NCI-H1048 (cell line): ENCODE results near the gene OR5M11.
"Not testable (repeated sequence)": the region's sequence is repeated elsewhere in the genome, so short reads cannot be mapped to it uniquely, and the experiment has no call there.

Experiments
- DNase-seq: peaks from one replicate; lab custom pipeline; 2025; lab: John Stamatoyannopoulos, UW

OR5M11 gene

GRCh38 chr11:56543157-56543556 is at the start of gene OR5M11:
OR5M11 (minus strand) TSS chr11:56543257; CDS start chr11:56543257, 0 bp downstream.
- DNase-seq: no peak

- not testable (repeated sequence) for DNase-seq
Observed at GRCh38 chr11:56592088-56592717, 49.1 kb upstream of the OR5M11 start.

- DNase-seq: no peak
Observed at GRCh38 chr11:56577621-56578020, 34.6 kb upstream of the OR5M11 start, which contains the start of gene OR5M10. OR5M10 (minus strand) TSS chr11:56577721; CDS start chr11:56577721, 0 bp downstream.

GRCh38 chr11:56558574-56558973 is 15.5 kb upstream of the OR5M11 start:
- DNase-seq: no peak

GRCh38 chr11:56554691-56555090 is 11.6 kb upstream of the OR5M11 start:
- DNase-seq: not testable (repeated sequence)

GRCh38 chr11:56545531-56545930 is 2.5 kb upstream of the OR5M11 start:
- DNase-seq: no peak

- no peak for DNase-seq
Observed at GRCh38 chr11:56543739-56544138, 682 bp upstream of the OR5M11 start.

GRCh38 chr11:56533054-56533740 is 9.9 kb downstream of the OR5M11 start:
- DNase-seq: no peak

GRCh38 chr11:56531856-56532255 is 11.2 kb downstream of the OR5M11 start:
- DNase-seq: no peak

GRCh38 chr11:56522008-56522407 is 21.0 kb downstream of the OR5M11 start:
- no peak for DNase-seq

GRCh38 chr11:56513280-56513679 is 29.8 kb downstream of the OR5M11 start:
- no peak for DNase-seq

- no peak for DNase-seq
Observed at GRCh38 chr11:56509439-56509838, 33.6 kb downstream of the OR5M11 start.

- DNase-seq: no peak
Observed at GRCh38 chr11:56497010-56497409, 46.0 kb downstream of the OR5M11 start.

GRCh38 chr11:56495117-56495516 is 47.9 kb downstream of the OR5M11 start:
- no peak for DNase-seq
